ENCODE data around the gene ACSL5.

GRCh38 chr10:112390125-112390703 is 16.3 kb downstream of the ACSL5 start:
- TF ChIP-seq EP300 (IDR thresholded peaks at IDR 0.05) (no peak), POLR2A (IDR thresholded peaks at IDR 0.05) (no peak), CTCF (IDR thresholded peaks at IDR 0.05) (no peak)
